ENCODE measurements around the gene CTNNA2. TPM values are rescaled to one million over a fixed set of nuclear protein-coding genes. Genes with fewer than 3 reads are reported as not detected.
A peak's percentile ranks its signal among the peaks of the same experiment; 100 is the strongest.

Gene CTNNA2
- total RNA-seq, 1 donor from 2014 or later: 43.5 TPM

DNA sequence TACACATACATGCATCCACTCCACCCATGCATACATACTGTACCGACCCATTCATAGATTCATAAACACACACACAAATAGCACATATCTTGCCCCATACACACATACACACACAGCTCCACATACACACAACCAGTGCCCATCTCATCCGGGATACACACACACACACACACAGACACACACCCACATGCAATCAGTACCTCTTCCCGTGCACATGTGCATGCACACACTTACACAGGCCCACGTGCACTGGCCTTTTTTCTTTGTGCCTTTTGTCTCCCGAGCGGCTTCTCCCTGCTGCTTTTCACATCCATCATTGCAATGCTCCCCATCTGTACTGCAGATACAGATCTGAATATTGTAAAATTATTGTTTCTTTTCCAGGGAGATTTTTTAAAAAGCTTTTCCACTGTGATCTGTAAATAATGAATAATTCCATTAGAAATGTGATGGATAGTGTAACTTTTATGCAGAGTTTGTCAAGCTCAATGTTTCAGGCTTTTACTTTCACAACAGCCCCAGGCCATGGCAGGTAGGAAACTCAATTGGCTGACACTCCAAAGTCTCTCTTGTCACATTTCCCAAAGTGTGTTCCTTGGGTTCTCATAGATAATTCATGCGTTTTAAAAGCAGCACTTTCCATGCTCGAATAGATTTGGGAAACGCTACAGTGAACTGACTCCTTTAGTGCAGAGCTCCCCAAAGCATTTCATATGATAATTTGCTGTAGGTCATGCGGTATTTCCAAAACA lies 393.5 kb downstream of the CTNNA2 start:
- Histone ChIP-seq H3K9ac (no peak overlapping the region), H3K27me3 (no peaks in the 10 kb centered on the region), H3K36me3 (no peaks in the 10 kb centered on the region), H3K27ac (no peak overlapping the region), H3F3A (ENCODE audit: low read depth) (no peaks in the 10 kb centered on the region), H2AFZ (replicated peaks) (no peak overlapping the region), H3K4me2 (no peak overlapping the region), H3K79me2 (ENCODE audit: low read depth) (no peaks in the 10 kb centered on the region), H3K4me1 (peaks cover 4% of the 10 kb centered on the region), H4K20me1 (ENCODE audit: low read depth) (no peaks in the 10 kb centered on the region), H3K9me3 (ENCODE audit: low read depth) (no peaks in the 10 kb centered on the region), H3K4me3 (no peak overlapping the region)
- Mint-ChIP-seq H3K27ac (peak overlapping the region; percentile 34), H3K4me3 (no peak overlapping the region), H3K9me3 (no peaks in the 10 kb centered on the region), H3K36me3 (peaks cover 1% of the 10 kb centered on the region), H3K27me3 (ENCODE audit: insufficient read depth, low read depth) (no peaks in the 10 kb centered on the region), H3K4me1 (peaks cover 12% of the 10 kb centered on the region)
- TF ChIP-seq, protein P1, sequence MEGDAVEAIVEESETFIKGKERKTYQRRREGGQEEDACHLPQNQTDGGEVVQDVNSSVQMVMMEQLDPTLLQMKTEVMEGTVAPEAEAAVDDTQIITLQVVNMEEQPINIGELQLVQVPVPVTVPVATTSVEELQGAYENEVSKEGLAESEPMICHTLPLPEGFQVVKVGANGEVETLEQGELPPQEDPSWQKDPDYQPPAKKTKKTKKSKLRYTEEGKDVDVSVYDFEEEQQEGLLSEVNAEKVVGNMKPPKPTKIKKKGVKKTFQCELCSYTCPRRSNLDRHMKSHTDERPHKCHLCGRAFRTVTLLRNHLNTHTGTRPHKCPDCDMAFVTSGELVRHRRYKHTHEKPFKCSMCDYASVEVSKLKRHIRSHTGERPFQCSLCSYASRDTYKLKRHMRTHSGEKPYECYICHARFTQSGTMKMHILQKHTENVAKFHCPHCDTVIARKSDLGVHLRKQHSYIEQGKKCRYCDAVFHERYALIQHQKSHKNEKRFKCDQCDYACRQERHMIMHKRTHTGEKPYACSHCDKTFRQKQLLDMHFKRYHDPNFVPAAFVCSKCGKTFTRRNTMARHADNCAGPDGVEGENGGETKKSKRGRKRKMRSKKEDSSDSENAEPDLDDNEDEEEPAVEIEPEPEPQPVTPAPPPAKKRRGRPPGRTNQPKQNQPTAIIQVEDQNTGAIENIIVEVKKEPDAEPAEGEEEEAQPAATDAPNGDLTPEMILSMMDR (IDR thresholded peaks at IDR 0.05): no peak
- TF ChIP-seq EZH2 (IDR thresholded peaks at IDR 0.05): no peak
- no peak for TF ChIP-seq EZH2phosphoT487 (IDR thresholded peaks at IDR 0.05)
- DNase-seq (ENCODE audit: low spot score): no peak

DNA sequence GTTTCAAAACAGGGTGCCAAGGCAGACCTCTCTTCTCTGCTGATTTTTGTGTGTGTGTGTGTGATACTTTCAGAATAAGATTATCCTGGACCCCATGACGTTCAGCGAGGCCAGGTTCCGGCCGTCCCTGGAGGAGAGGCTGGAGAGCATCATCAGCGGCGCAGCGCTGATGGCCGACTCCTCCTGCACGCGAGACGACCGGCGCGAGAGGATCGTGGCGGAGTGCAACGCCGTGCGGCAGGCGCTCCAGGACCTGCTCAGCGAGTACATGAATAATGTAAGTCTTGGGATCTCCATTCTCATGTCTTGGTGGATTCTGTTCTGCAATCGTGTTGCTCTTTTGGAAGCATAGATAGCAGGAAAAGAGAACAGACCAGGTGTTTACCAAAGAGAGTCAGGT lies 396.7 kb downstream of the CTNNA2 start:
- H3K9ac ChIP-seq: no peak overlapping the region
- H3K4me3 Mint-ChIP-seq: no peak overlapping the region
- H3K4me1 Mint-ChIP-seq: no peaks in the 10 kb centered on the region
- H3K4me3 ChIP-seq: no peak overlapping the region
- DNase-seq (ENCODE audit: low spot score): no peak
- H3K27me3 Mint-ChIP-seq (ENCODE audit: insufficient read depth, low read depth): peaks cover 2% of the 10 kb centered on the region
- no peaks in the 10 kb centered on the region for H3K9me3 ChIP-seq (ENCODE audit: low read depth)
- TF ChIP-seq EZH2 (IDR thresholded peaks at IDR 0.05): no peak
- TF ChIP-seq, protein P1 (IDR thresholded peaks at IDR 0.05): no peak
- TF ChIP-seq EZH2phosphoT487 (IDR thresholded peaks at IDR 0.05): no peak
- no peak overlapping the region for H3K4me2 ChIP-seq
- no peaks in the 10 kb centered on the region for H4K20me1 ChIP-seq (ENCODE audit: low read depth)
- H2AFZ ChIP-seq (replicated peaks): no peak overlapping the region
- no peak overlapping the region for H3K27ac Mint-ChIP-seq
- H3K36me3 Mint-ChIP-seq: peaks cover 5% of the 10 kb centered on the region
- no peaks in the 10 kb centered on the region for H3K27me3 ChIP-seq
- no peaks in the 10 kb centered on the region for H3K9me3 Mint-ChIP-seq
- no peaks in the 10 kb centered on the region for H3K4me1 ChIP-seq
- H3K36me3 ChIP-seq: no peaks in the 10 kb centered on the region
- no peak overlapping the region for H3K27ac ChIP-seq
- no peaks in the 10 kb centered on the region for H3K79me2 ChIP-seq (ENCODE audit: low read depth)
- H3F3A ChIP-seq (ENCODE audit: low read depth): no peaks in the 10 kb centered on the region

DNA sequence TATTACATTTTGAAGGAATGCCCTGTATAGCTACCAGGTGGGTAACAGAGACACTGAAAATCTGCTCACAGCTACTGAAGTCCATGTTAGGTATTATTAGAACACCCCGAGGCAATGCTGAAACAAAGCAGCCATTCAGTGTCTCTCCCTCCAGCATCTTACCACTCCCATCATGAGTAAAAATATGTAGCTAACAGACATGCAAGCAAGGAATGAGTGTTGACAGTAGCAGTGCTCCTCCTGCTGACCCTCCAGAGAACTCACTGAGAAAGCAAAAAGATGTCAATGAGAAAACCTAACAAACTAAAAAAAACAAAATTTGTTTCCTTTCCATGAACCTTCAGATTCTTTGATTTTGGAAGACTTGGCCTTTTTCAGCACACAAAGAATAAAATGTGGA lies 397.8 kb downstream of the CTNNA2 start:
- Histone ChIP-seq H3K36me3 (no peaks in the 10 kb centered on the region), H3K27me3 (no peaks in the 10 kb centered on the region), H2AFZ (replicated peaks) (no peak overlapping the region), H3F3A (ENCODE audit: low read depth) (no peaks in the 10 kb centered on the region), H3K9ac (no peak overlapping the region), H3K9me3 (ENCODE audit: low read depth) (no peaks in the 10 kb centered on the region), H3K27ac (no peak overlapping the region), H3K79me2 (ENCODE audit: low read depth) (no peaks in the 10 kb centered on the region), H4K20me1 (ENCODE audit: low read depth) (no peaks in the 10 kb centered on the region), H3K4me3 (no peak overlapping the region), H3K4me1 (no peaks in the 10 kb centered on the region), H3K4me2 (no peak overlapping the region)
- H3K4me1 Mint-ChIP-seq: no peaks in the 10 kb centered on the region
- H3K36me3 Mint-ChIP-seq: peaks cover 5% of the 10 kb centered on the region
- no peak overlapping the region for H3K27ac Mint-ChIP-seq
- TF ChIP-seq, protein P1 (IDR thresholded peaks at IDR 0.05): peak; percentile 27
- no peak for TF ChIP-seq EZH2 (IDR thresholded peaks at IDR 0.05)
- H3K27me3 Mint-ChIP-seq (ENCODE audit: insufficient read depth, low read depth): peaks cover 2% of the 10 kb centered on the region
- DNase-seq (ENCODE audit: low spot score): no peak
- no peak overlapping the region for H3K4me3 Mint-ChIP-seq
- H3K9me3 Mint-ChIP-seq: no peaks in the 10 kb centered on the region

All from neural progenitor cell (in vitro differentiated cells).